CD4-positive, alpha-beta memory T cell (primary cell): Measurements from ENCODE around the gene OR1L8. TPM values are rescaled to one million over a fixed set of nuclear protein-coding genes. Genes with fewer than 3 reads are reported as not detected.

Source experiments
- CTCF ChIA-PET: fragments of 350-600 bp; sonication (Branson Sonifier 250); formaldehyde crosslinking; loops from one replicate; lab custom pipeline; 2021; ENCODE audit warnings: inconsistent platforms; ENCODE audit not compliant: partially characterized antibody; lab: Charles Lee
- POLR2A ChIA-PET: fragments of 350-600 bp; sonication (Branson Sonifier 250); formaldehyde crosslinking; loops from one replicate; lab custom pipeline; 2021; ENCODE audit not compliant: partially characterized antibody; lab: Charles Lee
- DNase-seq, 5 donors: peaks; one replicate each; pipeline versions ENCODE4 v3.0.0 to v3.0.0-alpha.2; 2020 to 2022; ENCODE audit warnings: mixed read lengths in 1 of 5
- H3K27ac ChIP-seq: one replicate; pipeline ENCODE4 v1.7.0; 2013; ENCODE audit warnings: low read depth, low read length
- H3K27me3 ChIP-seq: 2 replicates; pipeline ENCODE4 v1.7.0; 2013; ENCODE audit warnings: mild to moderate bottlenecking, low read length, moderate library complexity; ENCODE audit not compliant: insufficient read depth
- H3K36me3 ChIP-seq: 2 replicates; pipeline ENCODE4 v1.7.0; 2013; ENCODE audit warnings: mild to moderate bottlenecking, low read length, moderate library complexity; ENCODE audit not compliant: insufficient read depth
- H3K4me1 ChIP-seq: 2 replicates; pipeline ENCODE4 v1.7.0; 2013; ENCODE audit warnings: mild to moderate bottlenecking, low read length, moderate library complexity; ENCODE audit not compliant: insufficient read depth
- H3K4me3 ChIP-seq, 2 donors: one replicate each; pipeline ENCODE4 v1.7.0; 2013; ENCODE audit warnings: low read length in 2 of 2, mild to moderate bottlenecking in 1 of 2
- H3K9me3 ChIP-seq, 2 donors: one replicate each; pipeline ENCODE4 v1.7.0; 2013; ENCODE audit warnings: low read length in 2 of 2, control low read depth in 1 of 2; ENCODE audit not compliant: control insufficient read depth in 1 of 2
- H3K27ac Mint-ChIP-seq, 7 donors: one replicate each; pipeline ENCODE4 v1.8.0; 2020 to 2021; ENCODE audit warnings: mixed read lengths in 7 of 7, mild to moderate bottlenecking in 6 of 7, inconsistent platforms in 3 of 7, moderate library complexity in 3 of 7
- H3K27me3 Mint-ChIP-seq, 2 donors: one replicate each; pipeline ENCODE4 v1.8.0; 2020 to 2021; ENCODE audit warnings: mixed read lengths in 2 of 2
- H3K36me3 Mint-ChIP-seq, 2 donors: one replicate each; pipeline ENCODE4 v1.8.0; 2020 to 2021; ENCODE audit warnings: mixed read lengths in 2 of 2, inconsistent platforms in 1 of 2, mild to moderate bottlenecking in 1 of 2
- H3K4me1 Mint-ChIP-seq, 4 donors: one replicate each; pipeline ENCODE4 v1.8.0; 2020 to 2021; ENCODE audit warnings: mixed read lengths in 4 of 4, mild to moderate bottlenecking in 1 of 4
- H3K4me3 Mint-ChIP-seq, 8 donors: one replicate each; pipeline ENCODE4 v1.8.0; 2020 to 2021; ENCODE audit warnings: mixed read lengths in 8 of 8, mild to moderate bottlenecking in 7 of 8, moderate library complexity in 6 of 8, inconsistent platforms in 3 of 8
- H3K9me3 Mint-ChIP-seq, 8 donors: one replicate each; pipeline ENCODE4 v1.8.0; 2020 to 2021; ENCODE audit warnings: mixed read lengths in 8 of 8, mild to moderate bottlenecking in 5 of 8, inconsistent platforms in 3 of 8, moderate library complexity in 1 of 8
- intact Hi-C: fragments of 100-400 bp; cut with micrococcal nuclease; formaldehyde crosslinking; loops from one replicate; pipeline ENCODE4 v1.15.1; 2023
- polyA plus RNA-seq, 2 donors: library from polyadenylated mRNA; unstranded; fragments of 300-500 nt; fragmentation: Illumina TruSeq; gene quantifications; one replicate each; pipeline ENCODE4 v1.2.3, GENCODE V29; 2021
- total RNA-seq, 2 experiments: library from RNA; stranded (reverse); gene quantifications; one replicate each; pipeline ENCODE4 v1.2.3, GENCODE V29; 2021

OR1L8 gene
- total and polyA plus RNA-seq, 4 experiments from 2014 or later: not detected

DNA sequence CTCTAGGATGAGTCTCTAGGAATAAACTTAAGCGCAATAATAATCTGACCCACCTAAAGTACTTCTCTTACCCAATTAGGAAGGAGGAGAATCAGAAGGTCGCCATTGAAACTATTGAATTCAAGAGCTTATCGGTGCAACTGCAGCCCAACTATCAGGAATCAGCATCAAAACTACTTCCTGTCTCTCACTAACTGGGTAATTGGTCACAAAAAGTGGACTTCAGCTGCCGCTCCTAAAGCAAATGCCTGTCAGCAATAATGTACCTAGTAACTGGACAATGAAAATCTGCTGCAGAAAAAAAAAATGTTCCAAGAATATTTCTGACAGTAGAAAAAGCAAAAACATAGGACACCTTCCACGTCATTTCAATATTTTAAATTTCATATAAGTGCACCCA, 3.3 kb downstream of the OR1L8 start:
- intact Hi-C loops: no loop called here
- H3K27me3 Mint-ChIP-seq: peaks cover 2% of the 10 kb centered on the region in 2 donors
- Histone ChIP-seq H3K4me1 (no peaks in the 10 kb centered on the region), H3K27ac (no peak overlapping the region), H3K36me3 (no peaks in the 10 kb centered on the region), H3K4me3 (no peak overlapping the region), H3K9me3 (no peaks in the 10 kb centered on the region), H3K27me3 (no peaks in the 10 kb centered on the region)
- H3K36me3 Mint-ChIP-seq: peaks cover 0 to 4% of the 10 kb centered on the region in 2 donors
- no peak for DNase-seq
- H3K9me3 Mint-ChIP-seq: peaks cover 0 to 9% (median 2%) of the 10 kb centered on the region in 8 donors
- H3K4me1 Mint-ChIP-seq: no peaks in the 10 kb centered on the region
- POLR2A ChIA-PET: no interaction called here
- no peak overlapping the region for H3K4me3 Mint-ChIP-seq
- CTCF ChIA-PET: no interaction called here
- H3K27ac Mint-ChIP-seq: no peak overlapping the region

DNA sequence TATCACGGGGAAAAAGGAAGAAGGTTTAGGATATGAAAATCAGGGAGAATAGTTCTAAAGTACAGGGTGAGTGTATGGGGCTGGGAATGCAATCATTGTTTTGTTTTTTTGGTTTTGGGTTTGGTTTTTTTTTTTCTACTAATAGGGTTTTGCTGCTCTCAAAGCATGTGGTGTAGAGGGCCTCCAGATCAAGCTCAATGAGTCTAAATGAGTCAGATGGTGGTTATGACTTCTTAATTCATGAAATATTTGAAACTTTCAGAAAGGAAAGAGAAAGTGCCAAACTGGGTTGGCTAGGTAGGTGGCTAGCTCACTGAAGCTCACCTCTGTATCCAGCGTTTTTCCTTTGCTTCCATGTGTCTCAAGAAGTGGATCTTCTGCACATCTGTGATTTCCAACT, 10.7 kb downstream of the OR1L8 start:
- no peaks in the 10 kb centered on the region for H3K4me1 Mint-ChIP-seq
- H3K9me3 ChIP-seq: no peaks in the 10 kb centered on the region
- H3K36me3 Mint-ChIP-seq: peaks cover 0 to 4% of the 10 kb centered on the region in 2 donors
- H3K9me3 Mint-ChIP-seq: peaks cover 0 to 7% (median 2%) of the 10 kb centered on the region in 8 donors
- ChIA-PET POLR2A (no interaction called here), CTCF (no interaction called here)
- H3K27ac Mint-ChIP-seq: no peak overlapping the region
- no peaks in the 10 kb centered on the region for H3K36me3 ChIP-seq
- H3K4me3 ChIP-seq: no peak overlapping the region
- no peak overlapping the region for H3K27ac ChIP-seq
- intact Hi-C loops: no loop called here
- peaks cover 0 to 2% of the 10 kb centered on the region in 2 donors for H3K27me3 Mint-ChIP-seq
- H3K27me3 ChIP-seq: no peaks in the 10 kb centered on the region
- no peak overlapping the region for H3K4me3 Mint-ChIP-seq
- no peak for DNase-seq
- no peaks in the 10 kb centered on the region for H3K4me1 ChIP-seq

DNA sequence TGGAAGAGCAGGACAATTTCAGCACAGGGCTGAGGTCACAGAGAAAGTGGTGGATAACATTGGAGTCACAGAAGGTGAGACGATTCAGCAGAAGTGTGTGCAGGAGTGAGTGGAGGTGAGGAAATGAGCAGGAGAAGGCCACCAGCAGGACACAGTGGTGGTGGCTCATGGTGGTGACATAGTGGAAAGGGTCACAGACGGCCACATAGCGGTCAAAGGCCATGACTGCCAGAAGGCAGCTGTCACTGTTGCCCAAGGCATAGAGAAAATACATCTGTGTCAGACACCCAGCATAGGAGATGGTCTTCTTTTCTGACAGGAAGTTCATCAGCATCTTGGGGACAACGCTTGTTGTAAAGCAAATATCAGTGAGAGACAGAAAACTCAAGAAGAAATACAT, 15.3 kb downstream of the OR1L8 start:
- no peak overlapping the region for H3K27ac ChIP-seq
- no peak overlapping the region for H3K27ac Mint-ChIP-seq
- no peak overlapping the region for H3K4me3 ChIP-seq
- no peaks in the 10 kb centered on the region for H3K9me3 ChIP-seq
- intact Hi-C loops: no loop called here
- H3K27me3 ChIP-seq: no peaks in the 10 kb centered on the region
- ChIA-PET CTCF (no interaction called here), POLR2A (no interaction called here)
- no peaks in the 10 kb centered on the region for H3K4me1 ChIP-seq
- DNase-seq: no peak
- no peaks in the 10 kb centered on the region for H3K36me3 Mint-ChIP-seq
- peaks cover 0 to 11% (median 5%) of the 10 kb centered on the region in 8 donors for H3K9me3 Mint-ChIP-seq
- peaks cover 10% of the 10 kb centered on the region in 2 donors for H3K27me3 Mint-ChIP-seq
- no peaks in the 10 kb centered on the region for H3K4me1 Mint-ChIP-seq
- H3K36me3 ChIP-seq: no peaks in the 10 kb centered on the region
- no peak overlapping the region for H3K4me3 Mint-ChIP-seq

DNA sequence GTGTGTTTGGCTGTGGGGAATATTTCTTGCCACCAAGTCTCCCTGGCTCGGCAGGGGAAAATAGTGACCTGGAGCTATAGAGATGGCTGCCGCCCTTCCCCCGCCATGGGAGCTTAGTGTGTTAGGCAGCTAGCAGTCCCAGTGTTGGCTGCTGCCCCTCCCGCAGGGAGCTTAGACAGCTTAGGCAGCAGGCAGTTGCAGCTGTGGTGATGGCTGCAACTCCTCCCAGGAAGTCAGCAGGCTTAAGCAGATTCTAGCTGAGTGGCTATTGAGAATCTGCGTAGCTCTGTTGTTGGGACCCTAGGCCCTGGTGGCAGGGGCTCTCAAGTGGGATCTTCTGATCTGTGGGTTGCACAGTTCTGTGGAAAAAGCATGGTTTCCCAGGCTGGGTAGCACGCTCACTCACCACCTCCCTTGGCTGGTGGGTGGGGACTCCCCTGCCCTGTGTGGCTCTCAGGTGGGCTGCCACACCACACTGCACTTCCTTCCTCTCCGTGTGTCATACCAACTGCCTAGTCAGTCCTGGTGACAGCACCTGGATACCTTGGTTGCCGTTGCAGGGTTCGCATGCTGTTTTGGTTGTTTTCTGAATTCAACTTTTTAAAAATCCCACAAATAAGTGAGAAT, 20.9 kb downstream of the OR1L8 start:
- H3K4me1 Mint-ChIP-seq: no peaks in the 10 kb centered on the region
- H3K4me3 Mint-ChIP-seq: no peak overlapping the region
- no peak overlapping the region for H3K27ac Mint-ChIP-seq
- no peak for DNase-seq
- Histone ChIP-seq H3K4me1 (no peaks in the 10 kb centered on the region), H3K27me3 (no peaks in the 10 kb centered on the region), H3K36me3 (no peaks in the 10 kb centered on the region), H3K27ac (no peak overlapping the region), H3K4me3 (no peak overlapping the region), H3K9me3 (no peaks in the 10 kb centered on the region)
- H3K36me3 Mint-ChIP-seq: no peaks in the 10 kb centered on the region
- ChIA-PET POLR2A (no interaction called here), CTCF (no interaction called here)
- peaks cover 0 to 27% (median 15%) of the 10 kb centered on the region in 8 donors for H3K9me3 Mint-ChIP-seq
- intact Hi-C loops: no loop called here
- H3K27me3 Mint-ChIP-seq: peaks cover 19 to 27% of the 10 kb centered on the region in 2 donors

DNA sequence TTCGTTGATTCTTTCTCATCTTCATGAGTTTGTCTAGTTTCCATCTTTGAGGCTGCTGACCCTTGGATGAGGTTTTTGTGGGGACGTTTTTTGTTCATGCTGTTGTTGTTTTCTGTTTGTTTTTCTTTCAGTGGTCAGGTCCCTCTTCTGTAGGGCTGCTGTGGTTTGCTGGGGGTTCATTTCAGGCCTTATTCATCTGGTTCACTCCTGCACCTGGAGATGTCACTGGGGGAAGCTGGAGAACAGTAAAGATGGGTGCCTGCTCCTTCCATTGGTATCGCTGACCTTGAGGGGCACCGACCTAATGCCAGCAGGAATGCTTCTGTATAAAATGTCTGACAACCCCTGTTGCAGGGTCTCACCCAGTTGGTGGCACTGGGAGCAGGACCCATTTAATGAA, 21.7 kb downstream of the OR1L8 start:
- Mint-ChIP-seq H3K4me1 (no peaks in the 10 kb centered on the region), H3K9me3 (peaks cover 0 to 25% (median 15%) of the 10 kb centered on the region in 8 donors), H3K4me3 (no peak overlapping the region), H3K27me3 (peaks cover 19 to 25% of the 10 kb centered on the region in 2 donors), H3K27ac (no peak overlapping the region), H3K36me3 (no peaks in the 10 kb centered on the region)
- Histone ChIP-seq H3K9me3 (no peaks in the 10 kb centered on the region), H3K4me3 (no peak overlapping the region), H3K4me1 (no peaks in the 10 kb centered on the region), H3K27ac (no peak overlapping the region), H3K36me3 (no peaks in the 10 kb centered on the region), H3K27me3 (no peaks in the 10 kb centered on the region)
- DNase-seq: no peak
- POLR2A ChIA-PET: no interaction called here
- intact Hi-C loops: no loop called here
- CTCF ChIA-PET: no interaction called here

DNA sequence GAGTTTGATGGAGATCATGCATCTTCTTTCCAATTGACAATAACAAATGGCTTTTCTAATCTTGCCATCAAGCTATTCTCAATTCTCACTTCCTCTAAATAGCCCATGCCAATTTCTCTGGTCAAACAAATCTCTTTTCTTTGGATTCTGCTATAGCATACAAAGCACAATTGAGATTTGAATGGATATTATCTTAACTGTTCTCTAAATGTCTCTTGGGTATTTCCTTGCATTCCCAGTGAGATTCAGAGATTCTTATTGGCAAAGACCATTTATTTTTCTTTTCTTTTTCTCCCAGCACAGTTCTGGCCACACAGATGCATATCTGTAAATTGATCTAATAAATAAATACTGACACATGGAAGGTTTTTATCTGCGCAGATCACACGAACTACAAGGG, 30.4 kb downstream of the OR1L8 start, which contains the start of gene OR1N2:
Gene OR1N2, plus strand, starts transcription at position 301 of the 400 bp plus-strand sequence. CDS start 100 bp downstream, outside the sequence.
- peaks cover 7 to 11% of the 10 kb centered on the region in 2 donors for H3K27me3 Mint-ChIP-seq
- no peaks in the 10 kb centered on the region for H3K36me3 ChIP-seq

DNA sequence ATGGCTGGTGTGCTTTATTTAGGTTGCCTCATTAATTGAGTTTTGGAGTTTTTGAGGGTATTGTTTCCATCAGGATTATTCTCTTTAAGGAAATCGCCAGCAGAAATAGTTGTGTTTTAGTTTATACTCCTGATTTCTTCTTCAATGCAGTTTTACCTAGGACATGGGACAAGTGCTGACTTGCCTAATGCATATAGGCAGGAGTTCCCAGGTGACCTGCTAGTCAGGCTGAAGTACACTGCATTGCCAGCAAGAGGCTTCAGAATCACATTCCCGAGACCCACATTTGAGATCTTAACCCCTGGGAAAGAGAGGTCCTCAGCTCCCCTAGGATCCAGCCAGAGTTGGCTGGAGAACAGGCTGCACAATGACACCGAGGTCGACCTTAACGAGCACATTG, 31.8 kb downstream of the OR1L8 start:
- H3K4me1 ChIP-seq: no peaks in the 10 kb centered on the region
- no peak for DNase-seq
- no peak overlapping the region for H3K27ac Mint-ChIP-seq
- H3K27me3 Mint-ChIP-seq: peaks cover 9 to 15% of the 10 kb centered on the region in 2 donors
- H3K4me1 Mint-ChIP-seq: no peaks in the 10 kb centered on the region
- no peak overlapping the region for H3K27ac ChIP-seq
- no peaks in the 10 kb centered on the region for H3K36me3 ChIP-seq
- no peaks in the 10 kb centered on the region for H3K36me3 Mint-ChIP-seq
- peaks cover 0 to 2% (median 0%) of the 10 kb centered on the region in 8 donors for H3K9me3 Mint-ChIP-seq
- H3K4me3 ChIP-seq: no peak overlapping the region
- no peak overlapping the region for H3K4me3 Mint-ChIP-seq
- no peaks in the 10 kb centered on the region for H3K9me3 ChIP-seq
- CTCF ChIA-PET: no interaction called here
- H3K27me3 ChIP-seq: no peaks in the 10 kb centered on the region
- POLR2A ChIA-PET: no interaction called here
- intact Hi-C loops: no loop called here

More for the DNA sequence above, 30.4 kb downstream of the OR1L8 start, which contains the start of gene OR1N2:
- no peak within 1 kb of the TSS for H3K27ac Mint-ChIP-seq
- DNase-seq: no peak
- H3K9me3 Mint-ChIP-seq: peaks cover 0 to 2% (median 0%) of the 10 kb centered on the region in 8 donors
- Histone ChIP-seq H3K9me3 (no peaks in the 10 kb centered on the region), H3K4me3 (no peak within 1 kb of the TSS), H3K27me3 (no peaks in the 10 kb centered on the region), H3K4me1 (no peaks in the 10 kb centered on the region), H3K27ac (no peak within 1 kb of the TSS)
- H3K36me3 Mint-ChIP-seq: no peaks in the 10 kb centered on the region
- H3K4me1 Mint-ChIP-seq: no peaks in the 10 kb centered on the region
- no peak within 1 kb of the TSS for H3K4me3 Mint-ChIP-seq
- intact Hi-C loops: no loop called here
- ChIA-PET POLR2A (no interaction called here), CTCF (no interaction called here)
